Right hindlimb (tissue), 1 donor: ENCODE data around the gene KIRREL3.

Experiments used
- DNase-seq: peaks from one replicate; pipeline ENCODE4 v3.0.0-alpha.2; 2018

The KIRREL3 gene

GRCh38 chr11:126901783-126902182 lies 98.8 kb downstream of the KIRREL3 start:
- no peak for DNase-seq

GRCh38 chr11:126899961-126900748 lies 100.4 kb downstream of the KIRREL3 start:
- DNase-seq = no peak

- DNase-seq = no peak
Observed at GRCh38 chr11:126898802-126899201, 101.8 kb downstream of the KIRREL3 start.

- no peak for DNase-seq
Observed at GRCh38 chr11:126897430-126897829, 103.1 kb downstream of the KIRREL3 start.

GRCh38 chr11:126896025-126896424 lies 104.5 kb downstream of the KIRREL3 start:
- DNase-seq = no peak

- no peak for DNase-seq
Observed at GRCh38 chr11:126893796-126894195, 106.8 kb downstream of the KIRREL3 start.

GRCh38 chr11:126892756-126893155 lies 107.8 kb downstream of the KIRREL3 start:
- DNase-seq = no peak

GRCh38 chr11:126891556-126892217 lies 108.9 kb downstream of the KIRREL3 start:
- peak; percentile 26 for DNase-seq

- no peak for DNase-seq
Observed at GRCh38 chr11:126890561-126890960, 110.0 kb downstream of the KIRREL3 start.

GRCh38 chr11:126888115-126888712 lies 112.4 kb downstream of the KIRREL3 start:
- DNase-seq = no peak

- DNase-seq = no peak
Observed at GRCh38 chr11:126886636-126887035, 113.9 kb downstream of the KIRREL3 start.

- DNase-seq = no peak
Observed at GRCh38 chr11:126886085-126886484, 114.5 kb downstream of the KIRREL3 start.

GRCh38 chr11:126884594-126884993 lies 116.0 kb downstream of the KIRREL3 start:
- DNase-seq = no peak

- DNase-seq = no peak
Observed at GRCh38 chr11:126884192-126884591, 116.4 kb downstream of the KIRREL3 start.

GRCh38 chr11:126880872-126881271 lies 119.7 kb downstream of the KIRREL3 start:
- DNase-seq = no peak

GRCh38 chr11:126879516-126879915 lies 121.1 kb downstream of the KIRREL3 start:
- DNase-seq = no peak

- DNase-seq = no peak
Observed at GRCh38 chr11:126878913-126879482, 121.6 kb downstream of the KIRREL3 start.

- DNase-seq = no peak
Observed at GRCh38 chr11:126874831-126875230, 125.7 kb downstream of the KIRREL3 start.

- no peak for DNase-seq
Observed at GRCh38 chr11:126874276-126874675, 126.3 kb downstream of the KIRREL3 start.

- DNase-seq = no peak
Observed at GRCh38 chr11:126871792-126872191, 128.8 kb downstream of the KIRREL3 start.

- DNase-seq = no peak
Observed at GRCh38 chr11:126870021-126870420, 130.5 kb downstream of the KIRREL3 start.

- no peak for DNase-seq
Observed at GRCh38 chr11:126868741-126869140, 131.8 kb downstream of the KIRREL3 start.

GRCh38 chr11:126864934-126865333 lies 135.6 kb downstream of the KIRREL3 start:
- DNase-seq = no peak
